K562 (cell line): Measurements from ENCODE around the gene KNDC1.

Source experiments
- ELF4 ChIP-seq: fragments of 450-650 bp; formaldehyde crosslinking; IDR thresholded peaks from 2 replicates; pipeline ENCODE4 v1.4.0; 2022; ENCODE audit warnings: missing genetic modification characterization
- EP300 ChIP-seq: IDR thresholded peaks from 2 replicates; pipeline ENCODE4 v1.6.1; 2012; ENCODE audit warnings: low read length, improper control_type of control experiment
- GTF2E2 ChIP-seq: fragments of 200-800 bp; sonication (Bioruptor generic); IDR thresholded peaks from 2 replicates; pipeline ENCODE4 v1.6.1; 2016; ENCODE audit warnings: missing genetic modification characterization, missing compliant biosample characterization
- JUN ChIP-seq, 2 experiments: sonication (generic) in 1 of 2; formaldehyde crosslinking in 1 of 2; IDR thresholded peaks; 2 replicates each; pipeline versions ENCODE4 v1.6.1 to v1.8.0; 2012 to 2022; ENCODE audit warnings: borderline replicate concordance in 2 of 2, mild to moderate bottlenecking in 2 of 2, improper control_type of control experiment in 1 of 2, low read depth in 1 of 2, low read length in 1 of 2, missing genetic modification reagents in 1 of 2
- MAX ChIP-seq: sonication (generic); formaldehyde crosslinking; IDR thresholded peaks from 2 replicates; pipeline ENCODE4 v1.9.0; 2022; ENCODE audit warnings: mild to moderate bottlenecking, missing genetic modification reagents
- SP1 ChIP-seq: sonication (generic); formaldehyde crosslinking; IDR thresholded peaks from 2 replicates; pipeline ENCODE4 v1.8.1; 2022; ENCODE audit warnings: mild to moderate bottlenecking, missing genetic modification reagents
- USF1 ChIP-seq: sonication (generic); formaldehyde crosslinking; IDR thresholded peaks from 2 replicates; pipeline ENCODE4 v1.9.0; 2022; ENCODE audit warnings: mild to moderate bottlenecking, missing genetic modification reagents
- ZNF512 ChIP-seq: IDR thresholded peaks from 2 replicates; pipeline ENCODE4 v1.6.1; 2016; ENCODE audit warnings: missing genetic modification characterization, missing compliant biosample characterization
- TF ChIP-seq, protein P1 (sequence below), 2 experiments: IDR thresholded peaks in 1 of 2; conservative IDR thresholded peaks in 1 of 2; 2 replicates each; pipeline ENCODE4 v1.6.1; 2016; ENCODE audit warnings: low read depth in 2 of 2, mild to moderate bottlenecking in 1 of 2, missing compliant biosample characterization in 1 of 2, missing genetic modification characterization in 1 of 2, moderate library complexity in 1 of 2
- TF ChIP-seq, protein P2 (sequence below): sonication (generic); formaldehyde crosslinking; IDR thresholded peaks from 2 replicates; pipeline ENCODE4 v1.8.0; 2023; ENCODE audit warnings: mild to moderate bottlenecking, missing genetic modification reagents

DNA sequence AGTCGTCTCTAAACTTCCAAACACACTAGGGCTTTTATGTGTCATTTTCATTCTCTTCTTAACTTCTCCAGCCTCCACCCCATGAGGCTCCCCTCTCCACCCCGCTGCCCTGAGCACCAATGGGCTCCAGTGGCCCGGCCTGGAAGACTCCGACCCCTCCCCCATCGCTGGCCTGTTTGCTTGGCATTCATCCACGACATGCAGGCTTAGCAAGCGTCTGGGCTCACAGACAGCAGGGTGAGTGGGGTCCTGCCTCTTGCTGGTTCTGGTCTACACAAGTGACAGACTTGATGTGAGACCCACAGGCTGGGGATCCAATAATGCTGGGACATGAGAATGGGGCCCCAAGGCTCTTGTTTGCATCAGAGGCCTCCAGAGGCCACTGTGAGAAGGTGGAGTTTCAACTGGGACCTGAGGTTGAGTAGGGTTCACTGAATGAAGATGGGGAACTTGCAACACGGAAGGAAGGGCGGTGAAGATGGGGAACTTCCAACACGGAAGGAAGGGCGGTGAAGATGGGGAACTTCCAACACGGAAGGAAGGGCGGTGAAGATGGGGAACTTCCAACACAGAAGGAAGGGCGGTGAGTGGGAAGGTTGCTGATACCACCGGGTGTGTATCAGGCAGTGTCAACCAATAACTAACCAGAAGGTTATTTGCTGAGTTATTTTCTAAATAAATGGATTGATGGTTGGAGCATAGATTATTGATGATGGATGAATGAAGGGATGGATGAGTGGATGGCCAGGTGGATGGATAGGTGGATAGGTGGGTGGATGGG is 14.0 kb downstream of the KNDC1 start:
- no peak for TF ChIP-seq JUN (IDR thresholded peaks at IDR 0.05; ENCODE audit: borderline replicate concordance, low read depth, low read length)
- no peak for TF ChIP-seq JUN (CRISPR knock-in tag; IDR thresholded peaks at IDR 0.05; ENCODE audit: borderline replicate concordance)
- TF ChIP-seq SP1 (CRISPR knock-in tag): no peak
- no peak for TF ChIP-seq MAX (CRISPR knock-in tag)
- no peak for TF ChIP-seq GTF2E2 (tag)
- TF ChIP-seq, protein P1, sequence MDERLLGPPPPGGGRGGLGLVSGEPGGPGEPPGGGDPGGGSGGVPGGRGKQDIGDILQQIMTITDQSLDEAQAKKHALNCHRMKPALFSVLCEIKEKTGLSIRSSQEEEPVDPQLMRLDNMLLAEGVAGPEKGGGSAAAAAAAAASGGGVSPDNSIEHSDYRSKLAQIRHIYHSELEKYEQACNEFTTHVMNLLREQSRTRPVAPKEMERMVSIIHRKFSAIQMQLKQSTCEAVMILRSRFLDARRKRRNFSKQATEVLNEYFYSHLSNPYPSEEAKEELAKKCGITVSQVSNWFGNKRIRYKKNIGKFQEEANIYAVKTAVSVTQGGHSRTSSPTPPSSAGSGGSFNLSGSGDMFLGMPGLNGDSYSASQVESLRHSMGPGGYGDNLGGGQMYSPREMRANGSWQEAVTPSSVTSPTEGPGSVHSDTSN (CRISPR knock-in tag; IDR thresholded peaks at IDR 0.05; ENCODE audit: low read depth): no peak
- TF ChIP-seq, protein P1 (tag; conservative IDR thresholded peaks at IDR 0.05; ENCODE audit: low read depth): no peak
- TF ChIP-seq ELF4 (CRISPR knock-in tag): no peak
- TF ChIP-seq EP300: no peak
- TF ChIP-seq ZNF512 (tag): no peak
- TF ChIP-seq, protein P2, sequence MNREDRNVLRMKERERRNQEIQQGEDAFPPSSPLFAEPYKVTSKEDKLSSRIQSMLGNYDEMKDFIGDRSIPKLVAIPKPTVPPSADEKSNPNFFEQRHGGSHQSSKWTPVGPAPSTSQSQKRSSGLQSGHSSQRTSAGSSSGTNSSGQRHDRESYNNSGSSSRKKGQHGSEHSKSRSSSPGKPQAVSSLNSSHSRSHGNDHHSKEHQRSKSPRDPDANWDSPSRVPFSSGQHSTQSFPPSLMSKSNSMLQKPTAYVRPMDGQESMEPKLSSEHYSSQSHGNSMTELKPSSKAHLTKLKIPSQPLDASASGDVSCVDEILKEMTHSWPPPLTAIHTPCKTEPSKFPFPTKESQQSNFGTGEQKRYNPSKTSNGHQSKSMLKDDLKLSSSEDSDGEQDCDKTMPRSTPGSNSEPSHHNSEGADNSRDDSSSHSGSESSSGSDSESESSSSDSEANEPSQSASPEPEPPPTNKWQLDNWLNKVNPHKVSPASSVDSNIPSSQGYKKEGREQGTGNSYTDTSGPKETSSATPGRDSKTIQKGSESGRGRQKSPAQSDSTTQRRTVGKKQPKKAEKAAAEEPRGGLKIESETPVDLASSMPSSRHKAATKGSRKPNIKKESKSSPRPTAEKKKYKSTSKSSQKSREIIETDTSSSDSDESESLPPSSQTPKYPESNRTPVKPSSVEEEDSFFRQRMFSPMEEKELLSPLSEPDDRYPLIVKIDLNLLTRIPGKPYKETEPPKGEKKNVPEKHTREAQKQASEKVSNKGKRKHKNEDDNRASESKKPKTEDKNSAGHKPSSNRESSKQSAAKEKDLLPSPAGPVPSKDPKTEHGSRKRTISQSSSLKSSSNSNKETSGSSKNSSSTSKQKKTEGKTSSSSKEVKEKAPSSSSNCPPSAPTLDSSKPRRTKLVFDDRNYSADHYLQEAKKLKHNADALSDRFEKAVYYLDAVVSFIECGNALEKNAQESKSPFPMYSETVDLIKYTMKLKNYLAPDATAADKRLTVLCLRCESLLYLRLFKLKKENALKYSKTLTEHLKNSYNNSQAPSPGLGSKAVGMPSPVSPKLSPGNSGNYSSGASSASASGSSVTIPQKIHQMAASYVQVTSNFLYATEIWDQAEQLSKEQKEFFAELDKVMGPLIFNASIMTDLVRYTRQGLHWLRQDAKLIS (CRISPR knock-in tag): no peak
- no peak for TF ChIP-seq USF1 (CRISPR knock-in tag)
